ENCODE data around the gene FOXD2. TPM values are rescaled to one million over a fixed set of nuclear protein-coding genes. Genes with fewer than 3 reads are reported as not detected.

The FOXD2 gene
- under 1 TPM; 0.04 to 0.13 (median 0.09) TPM for total RNA-seq
- under 1 TPM; 0.04 TPM for polyA plus RNA-seq
- long read RNA-seq, donor 1, result 0 reads
- long read RNA-seq, donor 2, result 0 reads

DNA sequence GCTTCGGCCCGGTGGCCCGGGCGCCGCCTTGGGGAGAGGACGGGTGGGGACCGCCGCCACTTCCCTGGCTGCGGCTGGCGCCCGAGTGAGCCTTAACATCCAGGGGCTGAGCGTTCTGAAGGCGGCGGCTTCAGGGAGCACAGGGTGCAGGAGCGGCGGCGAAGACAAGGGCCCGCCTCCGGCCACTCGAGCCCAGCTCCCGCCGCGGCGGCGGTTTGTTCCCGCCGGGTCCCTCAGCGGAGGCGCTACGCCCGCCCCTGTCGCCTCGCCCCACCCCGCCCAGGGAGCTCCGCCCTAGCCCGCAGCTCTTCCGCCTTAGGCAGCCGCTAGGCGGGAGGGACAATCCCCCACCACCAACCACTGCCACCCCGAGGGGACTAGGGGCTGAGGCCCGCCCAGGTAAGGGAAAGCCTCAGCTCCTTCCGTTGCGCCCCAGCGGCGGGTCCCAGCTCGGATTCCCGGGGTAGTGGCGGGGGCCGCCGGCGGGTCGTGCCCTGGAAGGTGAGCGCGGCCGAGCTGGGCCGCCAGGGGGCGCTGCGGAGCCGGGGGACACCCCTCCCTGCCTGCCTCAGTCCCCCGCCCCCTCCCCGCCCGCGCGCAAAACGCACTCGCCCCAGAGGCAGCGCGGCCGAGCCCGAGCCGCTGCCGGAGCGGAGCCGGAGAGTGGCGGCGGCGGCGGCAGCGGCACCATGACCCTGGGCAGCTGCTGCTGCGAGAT, at the start of gene FOXD2:
Gene FOXD2 (plus strand): TSS at position 598 of the 718 bp plus-strand sequence. CDS start 92 bp downstream, at position 690.
- Histone ChIP-seq H3K4me1 (no peaks in the 10 kb centered on the region), H3K27ac (peak within 1 kb of the TSS; percentile 34), H3K4me3 (peak within 1 kb of the TSS; percentile 69), H3K36me3 (ENCODE audit: insufficient read depth in 1 of 2, low read depth in 1 of 2) (no peaks in the 10 kb centered on the region), H3K9me3 (no peaks in the 10 kb centered on the region), H3K27me3 (ENCODE audit: insufficient read depth in 3 of 3, low read length in 2 of 3) (peaks cover 0 to 90% (median 54%) of the 10 kb centered on the region in 3 donors)
- ATAC-seq, result peak; percentile 93 to 96 (median 95)
- TF ChIP-seq, protein P1, sequence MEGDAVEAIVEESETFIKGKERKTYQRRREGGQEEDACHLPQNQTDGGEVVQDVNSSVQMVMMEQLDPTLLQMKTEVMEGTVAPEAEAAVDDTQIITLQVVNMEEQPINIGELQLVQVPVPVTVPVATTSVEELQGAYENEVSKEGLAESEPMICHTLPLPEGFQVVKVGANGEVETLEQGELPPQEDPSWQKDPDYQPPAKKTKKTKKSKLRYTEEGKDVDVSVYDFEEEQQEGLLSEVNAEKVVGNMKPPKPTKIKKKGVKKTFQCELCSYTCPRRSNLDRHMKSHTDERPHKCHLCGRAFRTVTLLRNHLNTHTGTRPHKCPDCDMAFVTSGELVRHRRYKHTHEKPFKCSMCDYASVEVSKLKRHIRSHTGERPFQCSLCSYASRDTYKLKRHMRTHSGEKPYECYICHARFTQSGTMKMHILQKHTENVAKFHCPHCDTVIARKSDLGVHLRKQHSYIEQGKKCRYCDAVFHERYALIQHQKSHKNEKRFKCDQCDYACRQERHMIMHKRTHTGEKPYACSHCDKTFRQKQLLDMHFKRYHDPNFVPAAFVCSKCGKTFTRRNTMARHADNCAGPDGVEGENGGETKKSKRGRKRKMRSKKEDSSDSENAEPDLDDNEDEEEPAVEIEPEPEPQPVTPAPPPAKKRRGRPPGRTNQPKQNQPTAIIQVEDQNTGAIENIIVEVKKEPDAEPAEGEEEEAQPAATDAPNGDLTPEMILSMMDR (IDR thresholded peaks at IDR 0.05), result peak; percentile 96
- peak; percentile 88 to 92 for DNase-seq
- intact Hi-C loops (cut with DNase I), result loop anchor here (5.0 kb wide), 1 partner anchor 275 kb away; no protein-coding TSS in a partner anchor
- WGBS, 3 donors, result 0 to 1% (median 1%) methylated on average over 53 to 80 of the region's 80 CpGs

GRCh38 chr1:47388891-47389238, 49.0 kb upstream of the FOXD2 start:
- Histone ChIP-seq H3K4me3 (no peak overlapping the region), H3K4me1 (no peaks in the 10 kb centered on the region), H3K9me3 (no peaks in the 10 kb centered on the region), H3K36me3 (ENCODE audit: insufficient read depth in 1 of 2, low read depth in 1 of 2) (no peaks in the 10 kb centered on the region), H3K27me3 (ENCODE audit: insufficient read depth in 3 of 3, low read length in 2 of 3) (peaks cover 0 to 2% (median 0%) of the 10 kb centered on the region in 3 donors), H3K27ac (no peak overlapping the region)
- ATAC-seq (peak; percentile 66 to 77 (median 72)), DNase-seq (peak; percentile 37 to 62)
- TF ChIP-seq, protein P1 (IDR thresholded peaks at IDR 0.05), result peak; percentile 62
- 20 to 25% (median 24%) methylated on average over 3 of the region's 3 CpGs for WGBS, 3 donors
- intact Hi-C loops (cut with DNase I), result loop anchor here in 1 of 2 donors (5.0 kb wide), 2 partner anchors 323 to 338 kb away; no protein-coding TSS in a partner anchor

- Histone ChIP-seq H3K27me3 (ENCODE audit: insufficient read depth in 3 of 3, low read length in 2 of 3) (peaks cover 0 to 9% (median 2%) of the 10 kb centered on the region in 3 donors), H3K4me1 (no peaks in the 10 kb centered on the region), H3K36me3 (ENCODE audit: insufficient read depth in 1 of 2, low read depth in 1 of 2) (no peaks in the 10 kb centered on the region), H3K27ac (no peak overlapping the region), H3K4me3 (no peak overlapping the region), H3K9me3 (no peaks in the 10 kb centered on the region)
- TF ChIP-seq, protein P1 (IDR thresholded peaks at IDR 0.05), result no peak
- 39 to 44% (median 40%) methylated on average over 2 of the region's 2 CpGs for WGBS, 3 donors
- intact Hi-C loops (cut with DNase I), result loop anchor here in 1 of 2 donors (5.0 kb wide), 2 partner anchors 323 to 338 kb away; no protein-coding TSS in a partner anchor
- DNase-seq (no peak), ATAC-seq (no peak)
Observed at GRCh38 chr1:47389731-47390130, 48.1 kb upstream of the FOXD2 start.

DNA sequence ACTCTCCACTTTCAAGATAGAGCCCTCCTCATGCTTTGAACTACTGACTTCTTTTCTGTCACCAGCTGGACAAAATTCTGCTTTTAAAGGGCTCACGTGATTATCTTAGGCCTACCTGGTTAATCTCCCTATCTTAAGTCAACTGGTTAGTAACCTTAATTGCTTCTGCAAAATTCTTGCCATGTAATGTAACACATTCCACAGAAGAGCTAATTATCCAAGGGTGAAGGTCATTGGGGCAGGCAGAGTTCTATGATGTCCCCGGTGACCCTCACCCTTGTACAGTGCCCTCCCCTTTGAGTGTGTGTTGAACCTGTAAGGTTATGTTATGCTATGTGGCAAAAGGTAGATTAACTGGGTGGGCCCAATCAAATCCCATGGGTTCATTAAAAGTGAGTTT, 47.0 kb upstream of the FOXD2 start:
- DNase-seq, result no peak
- intact Hi-C loops (cut with DNase I), result no loop called here
- H3K36me3 ChIP-seq (ENCODE audit: insufficient read depth in 1 of 2, low read depth in 1 of 2), result no peaks in the 10 kb centered on the region
- no peak overlapping the region for H3K4me3 ChIP-seq
- no peaks in the 10 kb centered on the region for H3K4me1 ChIP-seq
- no peak for ATAC-seq
- no peak overlapping the region for H3K27ac ChIP-seq
- H3K27me3 ChIP-seq (ENCODE audit: insufficient read depth in 3 of 3, low read length in 2 of 3), result peaks cover 0 to 13% (median 2%) of the 10 kb centered on the region in 3 donors
- 60 to 87% (median 77%) methylated on average over 2 of the region's 2 CpGs for WGBS, 3 donors
- TF ChIP-seq, protein P1 (IDR thresholded peaks at IDR 0.05), result no peak
- no peaks in the 10 kb centered on the region for H3K9me3 ChIP-seq

All from psoas muscle (tissue), 8 donors.